C4-2B (cell line): ENCODE measurements around the gene DHX16.

Source experiments
- H3K27ac ChIP-seq: fragments of 450-650 bp; 2 replicates; pipeline ENCODE4 v1.5.1; 2017
- ZFX ChIP-seq: fragments of 450-650 bp; IDR thresholded peaks from 2 replicates; pipeline ENCODE4 v1.6.1; 2017
- TF ChIP-seq, protein P1 (sequence below): fragments of 450-650 bp; conservative IDR thresholded peaks from 2 replicates; pipeline ENCODE4 v1.5.1; 2017; ENCODE audit warnings: mild to moderate bottlenecking

The DHX16 gene

DNA sequence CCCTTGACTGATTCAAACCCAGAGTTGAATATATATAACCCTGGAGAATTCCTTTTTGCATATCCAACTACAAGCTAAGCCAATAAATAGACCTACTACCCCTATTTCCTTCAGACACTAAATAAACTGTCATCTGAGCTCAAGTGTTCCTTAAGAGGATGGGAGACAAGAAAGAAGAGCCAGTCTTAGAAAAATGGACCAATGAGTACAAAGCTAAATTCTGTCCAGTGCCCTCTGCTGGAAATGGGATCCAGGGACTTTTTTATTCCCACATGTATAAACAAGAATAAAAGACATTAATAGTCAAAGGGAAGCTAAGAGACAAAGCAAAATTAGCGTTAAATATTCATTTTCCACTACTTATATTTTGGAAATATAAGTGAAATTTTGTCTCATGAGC, 60.6 kb downstream of the DHX16 start:
- no peak overlapping the region for H3K27ac ChIP-seq
- TF ChIP-seq ZFX = no peak
- TF ChIP-seq, protein P1, sequence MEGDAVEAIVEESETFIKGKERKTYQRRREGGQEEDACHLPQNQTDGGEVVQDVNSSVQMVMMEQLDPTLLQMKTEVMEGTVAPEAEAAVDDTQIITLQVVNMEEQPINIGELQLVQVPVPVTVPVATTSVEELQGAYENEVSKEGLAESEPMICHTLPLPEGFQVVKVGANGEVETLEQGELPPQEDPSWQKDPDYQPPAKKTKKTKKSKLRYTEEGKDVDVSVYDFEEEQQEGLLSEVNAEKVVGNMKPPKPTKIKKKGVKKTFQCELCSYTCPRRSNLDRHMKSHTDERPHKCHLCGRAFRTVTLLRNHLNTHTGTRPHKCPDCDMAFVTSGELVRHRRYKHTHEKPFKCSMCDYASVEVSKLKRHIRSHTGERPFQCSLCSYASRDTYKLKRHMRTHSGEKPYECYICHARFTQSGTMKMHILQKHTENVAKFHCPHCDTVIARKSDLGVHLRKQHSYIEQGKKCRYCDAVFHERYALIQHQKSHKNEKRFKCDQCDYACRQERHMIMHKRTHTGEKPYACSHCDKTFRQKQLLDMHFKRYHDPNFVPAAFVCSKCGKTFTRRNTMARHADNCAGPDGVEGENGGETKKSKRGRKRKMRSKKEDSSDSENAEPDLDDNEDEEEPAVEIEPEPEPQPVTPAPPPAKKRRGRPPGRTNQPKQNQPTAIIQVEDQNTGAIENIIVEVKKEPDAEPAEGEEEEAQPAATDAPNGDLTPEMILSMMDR = peak; percentile 52

DNA sequence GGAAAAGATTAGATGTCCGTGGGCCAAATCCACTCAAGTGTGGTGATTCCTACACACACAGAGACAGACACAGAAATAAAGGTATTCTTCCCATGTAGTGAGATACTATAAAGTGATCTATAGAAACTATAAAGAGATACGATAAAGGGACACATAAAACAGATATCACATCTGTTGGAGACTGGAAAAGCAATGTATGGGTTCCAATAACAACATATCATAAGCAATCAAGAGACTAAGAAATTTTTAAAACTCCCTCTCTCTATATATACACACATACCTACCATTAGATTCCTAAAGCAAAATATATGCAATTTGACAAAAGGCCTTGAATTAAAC, 61.0 kb downstream of the DHX16 start:
- no peak overlapping the region for H3K27ac ChIP-seq
- no peak for TF ChIP-seq ZFX
- TF ChIP-seq, protein P1 = no peak

DNA sequence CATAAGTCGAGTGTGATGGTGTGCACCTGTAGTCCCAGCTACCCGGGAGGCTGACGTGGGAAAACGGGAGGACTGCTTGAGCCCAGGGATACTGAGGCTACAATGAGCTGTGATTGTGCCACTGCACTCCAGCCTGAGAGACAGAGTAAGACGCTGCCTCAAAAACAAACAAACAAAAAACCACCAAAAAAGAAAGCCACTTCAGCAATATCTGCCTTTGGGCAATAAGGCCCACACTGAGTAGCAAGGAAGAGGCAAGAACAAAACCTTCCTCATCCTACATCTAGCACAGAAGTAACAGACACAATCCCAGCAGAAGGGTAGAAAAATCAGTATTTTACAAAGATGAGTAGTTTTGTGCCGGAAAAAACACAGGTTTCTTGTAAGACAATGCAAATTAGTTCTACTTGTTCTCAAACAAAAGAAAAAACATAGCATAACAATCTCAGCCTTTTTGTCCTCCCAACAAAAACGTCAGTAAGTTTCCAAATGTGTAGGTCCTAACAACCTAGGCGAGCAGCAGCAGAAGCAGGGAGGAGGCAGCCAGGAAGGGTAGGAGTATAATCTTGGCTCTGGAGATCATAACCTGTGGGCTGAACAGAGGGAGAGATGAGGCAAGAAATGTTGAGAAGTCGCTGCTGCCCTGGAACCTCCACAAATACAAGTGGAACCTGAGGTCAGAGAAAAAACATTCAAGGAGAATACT, 61.5 kb downstream of the DHX16 start:
- H3K27ac ChIP-seq = no peak overlapping the region
- TF ChIP-seq, protein P1 = no peak
- TF ChIP-seq ZFX = no peak

DNA sequence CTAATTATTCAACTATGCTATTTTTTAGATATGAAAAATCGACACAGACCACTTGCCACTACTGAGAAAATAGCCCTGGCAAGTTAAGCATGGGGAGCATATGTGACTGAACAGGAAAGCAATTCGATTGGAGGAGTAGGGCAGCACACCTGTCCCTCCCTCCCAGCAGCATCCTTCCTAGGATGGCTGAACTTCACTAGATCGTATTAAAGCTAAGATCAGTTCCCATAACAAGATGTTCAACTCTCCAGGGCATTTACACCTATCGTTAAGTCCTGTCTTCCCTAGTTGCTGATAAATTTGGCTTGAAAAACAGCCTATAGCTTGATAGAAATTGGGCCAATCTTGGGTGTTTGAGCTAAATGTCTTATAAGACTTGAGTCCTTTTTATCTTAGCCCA, 62.7 kb downstream of the DHX16 start:
- TF ChIP-seq, protein P1 = no peak
- TF ChIP-seq ZFX = no peak

DNA sequence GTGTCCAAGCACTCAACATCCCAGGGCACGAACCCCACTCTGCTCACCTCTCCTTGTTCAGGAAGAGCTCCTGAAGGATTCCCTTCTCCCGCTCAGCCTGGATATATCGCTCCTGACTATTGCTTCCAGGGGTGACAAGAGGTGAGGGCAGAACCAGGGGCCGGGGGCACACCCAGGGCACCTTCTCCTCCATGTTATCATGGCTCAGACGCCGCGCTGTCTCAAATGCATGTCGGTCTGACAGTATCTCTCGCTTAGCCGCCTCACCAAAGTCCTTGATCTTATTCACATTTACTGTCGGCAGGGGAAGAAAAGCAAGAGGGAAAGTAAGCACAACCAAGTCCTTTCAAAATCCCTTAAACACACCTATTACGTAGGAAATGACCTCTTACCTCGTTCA, 68.8 kb downstream of the DHX16 start:
- H3K27ac ChIP-seq = no peak overlapping the region
- TF ChIP-seq, protein P1 = no peak
- TF ChIP-seq ZFX = no peak

More for the DNA sequence above, 62.7 kb downstream of the DHX16 start:
- no peak overlapping the region for H3K27ac ChIP-seq
